H9 (cell line): ENCODE measurements around the gene MT1A. TPM values are rescaled to one million over a fixed set of nuclear protein-coding genes. Genes with fewer than 3 reads are reported as not detected.

ENCODE experiments used
- DNase-seq: peaks from one replicate; pipeline ENCODE4 v3.0.0-alpha.2; 2017
- H2AFZ ChIP-seq: one replicate; pipeline ENCODE4 v1.6.1; 2013; ENCODE audit warnings: mild to moderate bottlenecking, low read length, control low read depth, moderate library complexity
- H2AK5ac ChIP-seq: 2 replicates; pipeline ENCODE4 v1.6.1; 2013; ENCODE audit warnings: low read length, control low read depth, mixed read lengths; ENCODE audit not compliant: insufficient read length
- H2BK120ac ChIP-seq: one replicate; pipeline ENCODE4 v1.6.1; 2013; ENCODE audit warnings: low read depth, mild to moderate bottlenecking, low read length, control low read depth, inconsistent platforms; ENCODE audit not compliant: poor library complexity, severe bottlenecking
- H2BK12ac ChIP-seq: 2 replicates; pipeline ENCODE4 v1.6.1; 2013; ENCODE audit warnings: low read length, control low read depth, mixed read lengths, low read depth; ENCODE audit not compliant: insufficient read length
- H2BK15ac ChIP-seq: 2 replicates; pipeline ENCODE4 v1.6.1; 2013; ENCODE audit warnings: low read depth, low read length, control low read depth
- H2BK20ac ChIP-seq: one replicate; pipeline ENCODE4 v1.6.1; 2013; ENCODE audit warnings: low read depth, mild to moderate bottlenecking, low read length, control low read depth, inconsistent platforms; ENCODE audit not compliant: poor library complexity, severe bottlenecking
- H2BK5ac ChIP-seq: 2 replicates; pipeline ENCODE4 v1.6.1; 2013; ENCODE audit warnings: low read length, control low read depth, mixed read lengths; ENCODE audit not compliant: insufficient read length
- H3K14ac ChIP-seq: 2 replicates; pipeline ENCODE4 v1.6.1; 2013; ENCODE audit warnings: low read length, control low read depth; ENCODE audit not compliant: insufficient read depth
- H3K18ac ChIP-seq: 2 replicates; pipeline ENCODE4 v1.6.1; 2013; ENCODE audit warnings: low read depth, mild to moderate bottlenecking, mixed read lengths, low read length, control low read depth; ENCODE audit not compliant: insufficient read length
- H3K23ac ChIP-seq: 2 replicates; pipeline ENCODE4 v1.6.1; 2013; ENCODE audit warnings: low read length, control low read depth, mixed read lengths, low read depth; ENCODE audit not compliant: insufficient read length
- H3K23me2 ChIP-seq: 2 replicates; pipeline ENCODE4 v1.6.1; 2013; ENCODE audit warnings: low read depth, mild to moderate bottlenecking, mixed read lengths, low read length, control low read depth; ENCODE audit not compliant: insufficient read length, poor library complexity, severe bottlenecking
- H3K27ac ChIP-seq: 2 replicates; pipeline ENCODE4 v1.5.1; 2013; ENCODE audit warnings: low read length, control low read depth, mixed read lengths, low read depth; ENCODE audit not compliant: insufficient read length
- H3K27me3 ChIP-seq: 2 replicates; pipeline ENCODE4 v1.6.1; 2013; ENCODE audit warnings: low read length, control low read depth, inconsistent platforms; ENCODE audit not compliant: insufficient read depth
- H3K4ac ChIP-seq: 2 replicates; pipeline ENCODE4 v1.6.1; 2013; ENCODE audit warnings: low read depth, mild to moderate bottlenecking, control low read depth, inconsistent platforms, low read length, moderate library complexity
- H3K4me1 ChIP-seq: 2 replicates; pipeline ENCODE4 v1.6.1; 2013; ENCODE audit warnings: low read length, control low read depth, inconsistent platforms; ENCODE audit not compliant: insufficient read depth
- H3K4me2 ChIP-seq: 2 replicates; pipeline ENCODE4 v1.6.1; 2013; ENCODE audit warnings: low read length, control low read depth, mixed read lengths; ENCODE audit not compliant: insufficient read length, insufficient read depth
- H3K56ac ChIP-seq: 2 replicates; pipeline ENCODE4 v1.6.1; 2013; ENCODE audit warnings: low read depth, mild to moderate bottlenecking, mixed read lengths, low read length, control low read depth; ENCODE audit not compliant: insufficient read length
- H3K79me1 ChIP-seq: 2 replicates; pipeline ENCODE4 v1.6.1; 2013; ENCODE audit warnings: low read depth, mild to moderate bottlenecking, moderate library complexity, low read length, control low read depth, inconsistent platforms; ENCODE audit not compliant: insufficient read depth, poor library complexity, severe bottlenecking
- H3K79me2 ChIP-seq: 2 replicates; pipeline ENCODE4 v1.6.1; 2013; ENCODE audit warnings: low read length, control low read depth, inconsistent platforms; ENCODE audit not compliant: insufficient read depth
- H3K9ac ChIP-seq: 2 replicates; pipeline ENCODE4 v1.6.1; 2013; ENCODE audit warnings: low read length, control low read depth, mixed read lengths; ENCODE audit not compliant: insufficient read length; ENCODE audit errors: extremely low read depth
- H3K9me3 ChIP-seq: one replicate; pipeline ENCODE4 v1.6.1; 2013; ENCODE audit warnings: low read depth, low read length, inconsistent platforms; ENCODE audit not compliant: control insufficient read depth
- H3T11ph ChIP-seq: one replicate; pipeline ENCODE4 v1.6.1; 2013; ENCODE audit warnings: mild to moderate bottlenecking, low read length, control low read depth, inconsistent platforms
- H4K20me1 ChIP-seq: one replicate; pipeline ENCODE4 v1.6.1; 2013; ENCODE audit not compliant: control insufficient read depth, insufficient read length, insufficient read depth
- H4K5ac ChIP-seq: 2 replicates; pipeline ENCODE4 v1.6.1; 2013; ENCODE audit warnings: low read depth, mild to moderate bottlenecking, mixed read lengths, low read length, control low read depth; ENCODE audit not compliant: insufficient read length
- H4K8ac ChIP-seq: replicated peaks from 2 replicates; pipeline ENCODE4 v1.6.1; 2013; ENCODE audit warnings: low read length, control low read depth, mixed read lengths, low read depth; ENCODE audit not compliant: insufficient read length
- H4K91ac ChIP-seq: 2 replicates; pipeline ENCODE4 v1.6.1; 2013; ENCODE audit warnings: low read depth, mild to moderate bottlenecking, moderate library complexity, mixed read lengths, low read length, control low read depth; ENCODE audit not compliant: insufficient read length
- H3K27ac Mint-ChIP-seq, 3 experiments: 2 replicates in 2 of 3; 3 replicates in 1 of 3; pipeline ENCODE4 v1.8.0; 2020 to 2021; ENCODE audit warnings: mixed read lengths in 3 of 3, mild to moderate bottlenecking in 1 of 3, moderate library complexity in 1 of 3
- H3K27me3 Mint-ChIP-seq: 2 replicates; pipeline ENCODE4 v1.8.0; 2021; ENCODE audit warnings: low read depth, mild to moderate bottlenecking, moderate library complexity, mixed read lengths
- H3K36me3 Mint-ChIP-seq, 3 experiments: 2 replicates in 2 of 3; 3 replicates in 1 of 3; pipeline ENCODE4 v1.8.0; 2020 to 2021; ENCODE audit warnings: low read depth in 3 of 3, mixed read lengths in 3 of 3; ENCODE audit not compliant: insufficient read depth in 1 of 3
- H3K4me1 Mint-ChIP-seq, 2 experiments: 2 replicates each; pipeline ENCODE4 v1.8.0; 2020; ENCODE audit warnings: mixed read lengths in 2 of 2
- H3K4me3 Mint-ChIP-seq, 2 experiments: 2 replicates in 1 of 2; 3 replicates in 1 of 2; pipeline ENCODE4 v1.8.0; 2020 to 2021; ENCODE audit warnings: mild to moderate bottlenecking in 2 of 2, mixed read lengths in 2 of 2, moderate library complexity in 1 of 2
- H3K9me3 Mint-ChIP-seq, 2 experiments: 2 replicates in 1 of 2; 3 replicates in 1 of 2; pipeline ENCODE4 v1.8.0; 2020; ENCODE audit warnings: mild to moderate bottlenecking in 2 of 2, mixed read lengths in 2 of 2, moderate library complexity in 1 of 2
- WGBS: extraction: QIAGEN DNeasy Blood & Tissue Kit; methylation state at CpG from one replicate; pipeline ENCODE4 v1.1.7; 2013; ENCODE audit warnings: missing lambda C conversion rate, low lambda C conversion rate, mixed read lengths; ENCODE audit not compliant: insufficient read length; ENCODE audit errors: extremely low coverage; 5-methylcytosine and 5-hydroxymethylcytosine counted together
- total RNA-seq: library from RNA; stranded (reverse); gene quantifications from 2 replicates; pipeline ENCODE4 v1.2.1, GENCODE V29; 2021
- TF ChIP-seq, protein P1 (sequence below): fragments of 200-600 bp; sonication (generic); conservative IDR thresholded peaks from 3 replicates; pipeline ENCODE4 v1.8.0; 2021; ENCODE audit warnings: antibody characterized with exemption, mild to moderate bottlenecking

MT1A gene
- total RNA-seq, 1 experiment from 2014 or later: not detected

DNA sequence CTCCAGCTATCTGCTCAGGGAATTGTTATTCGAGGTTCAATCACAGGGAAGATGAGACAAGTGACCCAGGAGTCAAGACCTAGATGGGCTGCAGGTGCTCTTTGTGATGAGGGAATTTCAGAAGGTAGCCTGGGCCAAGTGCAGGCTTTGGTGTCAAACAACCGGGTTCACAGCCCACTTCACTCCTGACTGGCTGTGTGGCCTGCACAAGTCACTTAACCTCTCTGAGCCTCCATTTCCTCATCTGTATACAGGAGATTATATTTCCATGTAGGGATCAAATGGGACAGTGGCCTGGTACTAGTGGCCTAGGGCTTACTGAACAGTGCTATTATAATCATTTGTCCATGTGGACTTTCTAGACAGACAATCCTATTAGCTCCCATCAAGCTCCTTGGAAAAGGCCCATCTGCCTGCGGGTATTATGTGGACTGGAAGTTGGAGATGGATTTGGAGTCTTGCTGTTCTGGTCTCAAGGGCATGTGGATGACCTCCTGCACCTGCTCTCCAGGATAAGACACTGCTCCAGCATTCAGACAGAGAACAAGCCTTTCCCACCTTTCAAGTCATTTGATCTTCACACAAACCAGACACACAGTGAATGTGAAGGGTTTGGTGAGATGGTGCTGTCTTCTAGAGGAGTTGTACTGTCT lies 40.7 kb downstream of the MT1A start:
- H3K4me3 Mint-ChIP-seq: no peak overlapping the region

More for the DNA sequence above, 40.7 kb downstream of the MT1A start:
- H4K91ac ChIP-seq: no peak overlapping the region
- H3K9me3 ChIP-seq: no peaks in the 10 kb centered on the region
- no peak overlapping the region for H2BK12ac ChIP-seq
- peaks cover 54% of the 10 kb centered on the region for H3K27me3 Mint-ChIP-seq
- no peak overlapping the region for H3K56ac ChIP-seq
- no peak overlapping the region for H3K18ac ChIP-seq
- TF ChIP-seq, protein P1, sequence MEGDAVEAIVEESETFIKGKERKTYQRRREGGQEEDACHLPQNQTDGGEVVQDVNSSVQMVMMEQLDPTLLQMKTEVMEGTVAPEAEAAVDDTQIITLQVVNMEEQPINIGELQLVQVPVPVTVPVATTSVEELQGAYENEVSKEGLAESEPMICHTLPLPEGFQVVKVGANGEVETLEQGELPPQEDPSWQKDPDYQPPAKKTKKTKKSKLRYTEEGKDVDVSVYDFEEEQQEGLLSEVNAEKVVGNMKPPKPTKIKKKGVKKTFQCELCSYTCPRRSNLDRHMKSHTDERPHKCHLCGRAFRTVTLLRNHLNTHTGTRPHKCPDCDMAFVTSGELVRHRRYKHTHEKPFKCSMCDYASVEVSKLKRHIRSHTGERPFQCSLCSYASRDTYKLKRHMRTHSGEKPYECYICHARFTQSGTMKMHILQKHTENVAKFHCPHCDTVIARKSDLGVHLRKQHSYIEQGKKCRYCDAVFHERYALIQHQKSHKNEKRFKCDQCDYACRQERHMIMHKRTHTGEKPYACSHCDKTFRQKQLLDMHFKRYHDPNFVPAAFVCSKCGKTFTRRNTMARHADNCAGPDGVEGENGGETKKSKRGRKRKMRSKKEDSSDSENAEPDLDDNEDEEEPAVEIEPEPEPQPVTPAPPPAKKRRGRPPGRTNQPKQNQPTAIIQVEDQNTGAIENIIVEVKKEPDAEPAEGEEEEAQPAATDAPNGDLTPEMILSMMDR: no peak
- no peak overlapping the region for H3K4me2 ChIP-seq
- DNase-seq: no peak
- no peak overlapping the region for H3K27ac ChIP-seq
- H2BK5ac ChIP-seq: no peak overlapping the region
- no peaks in the 10 kb centered on the region for H3K79me2 ChIP-seq
- peaks cover 43 to 47% of the 10 kb centered on the region in 2 experiments for H3K4me1 Mint-ChIP-seq
- H3K23me2 ChIP-seq: peaks cover 15% of the 10 kb centered on the region
- H2BK20ac ChIP-seq: no peak overlapping the region
- H2BK120ac ChIP-seq: no peak overlapping the region
- no peak overlapping the region for H2AK5ac ChIP-seq
- H2AFZ ChIP-seq: no peak overlapping the region
- no peak overlapping the region for H3T11ph ChIP-seq
- H3K27me3 ChIP-seq: no peaks in the 10 kb centered on the region; the same call in 1 of the 2 replicates
- no peak overlapping the region for H3K4ac ChIP-seq
- no peaks in the 10 kb centered on the region for H3K79me1 ChIP-seq
- WGBS: no CpG with 5 or more reads among the region's 3 CpGs
- no peak overlapping the region for H3K9ac ChIP-seq
- H3K27ac Mint-ChIP-seq: no peak overlapping the region
- H4K5ac ChIP-seq: no peak overlapping the region
- H3K9me3 Mint-ChIP-seq: no peaks in the 10 kb centered on the region; a peak in 1 of 5 replicates
- no peak overlapping the region for H3K23ac ChIP-seq
- no peaks in the 10 kb centered on the region for H4K20me1 ChIP-seq
- H3K4me1 ChIP-seq: 0 out of 2 replicates have a peak, but pooled peaks cover 2% of the 10 kb centered on the region
- H2BK15ac ChIP-seq: no peak overlapping the region
- H3K36me3 Mint-ChIP-seq: peaks cover 3 to 6% (median 3%) of the 10 kb centered on the region in 3 experiments; a peak in 4 of 7 replicates
- no peak overlapping the region for H4K8ac ChIP-seq
- no peak overlapping the region for H3K14ac ChIP-seq
